GM12878 (cell line): ENCODE data around the gene VRTN. TPM values are rescaled to one million over a fixed set of nuclear protein-coding genes. Genes with fewer than 3 reads are reported as not detected.

Experiments
- ATAC-seq: fragments of 200-7000 bp; cut with Tn5 transposase; 3 replicates; pipeline ENCODE4 v1.9.1; 2020; ENCODE audit warnings: mild to moderate bottlenecking, moderate library complexity
- BruUV-seq: library from RNA; stranded (reverse); fragments of 400-500 nt; replicated peaks from 2 replicates; lab custom pipeline; 2021; lab: Mats Ljungman, UMichigan
- CTCF ChIA-PET: fragments of 300-600 bp; sonication (Branson Sonifier 250); formaldehyde crosslinking; extraction: SDS; loops from one replicate; lab custom pipeline; 2021; ENCODE audit warnings: inconsistent platforms; lab: Yijun Ruan, JAX
- POLR2A ChIA-PET: fragments of 350-600 bp; formaldehyde crosslinking; extraction: SDS; loops from one replicate; lab custom pipeline; 2021; ENCODE audit warnings: inconsistent platforms; lab: Charles Lee
- RAD21 ChIA-PET: fragments of 300-600 bp; sonication (Branson Sonifier 250); formaldehyde crosslinking; loops from one replicate; lab custom pipeline; 2023; ENCODE audit warnings: antibody characterized with exemption; ENCODE audit not compliant: unreplicated experiment; lab: Charles Lee
- SMC1A ChIA-PET: fragments of 300-600 bp; sonication (Branson Sonifier 250); formaldehyde crosslinking; loops from one replicate; lab custom pipeline; 2023; ENCODE audit not compliant: unreplicated experiment, uncharacterized antibody; lab: Charles Lee
- DNase-seq: peaks from one replicate; pipeline ENCODE4 v3.0.0-alpha.2; 2011; ENCODE audit warnings: low read depth, low spot score
- FAIRE-seq: peaks from 3 replicates; lab custom pipeline; 2011; peaks lifted over from hg19 to GRCh38; lab: Jason Lieb, UNC
- H2AFZ ChIP-seq: 2 replicates; pipeline ENCODE4 v1.6.0; 2011; ENCODE audit warnings: low read depth, low read length, control low read depth; ENCODE audit not compliant: control insufficient read depth
- H3K27ac ChIP-seq: 2 replicates; pipeline ENCODE4 v1.5.1; 2011; ENCODE audit warnings: control low read depth; ENCODE audit not compliant: control insufficient read depth, insufficient read depth
- H3K27me3 ChIP-seq, 2 experiments: replicated peaks in 1 of 2; 2 replicates each; pipeline versions ENCODE4 v1.6.0 to v1.6.1; 2011; ENCODE audit warnings: low read length in 1 of 2; ENCODE audit not compliant: control insufficient read depth in 2 of 2, insufficient read depth in 2 of 2
- H3K36me3 ChIP-seq, 2 experiments: 2 replicates each; pipeline ENCODE4 v1.5.1; 2011; ENCODE audit warnings: low read length in 1 of 2; ENCODE audit not compliant: control insufficient read depth in 2 of 2, insufficient read depth in 2 of 2
- H3K4me1 ChIP-seq: 2 replicates; pipeline ENCODE4 v1.6.1; 2011; ENCODE audit warnings: mild to moderate bottlenecking, low read length, moderate library complexity, mixed read lengths; ENCODE audit not compliant: control insufficient read depth, insufficient read depth
- H3K4me2 ChIP-seq: 2 replicates; pipeline ENCODE4 v1.6.0; 2011; ENCODE audit warnings: control low read depth; ENCODE audit not compliant: control insufficient read depth, insufficient read depth
- H3K4me3 ChIP-seq: fragments of 200-600 bp; sonication (generic); 2 replicates; pipeline ENCODE4 v1.5.1; 2016
- H3K79me2 ChIP-seq: 2 replicates; pipeline ENCODE4 v1.6.0; 2011; ENCODE audit warnings: low read length; ENCODE audit not compliant: control insufficient read depth, insufficient read depth
- H3K9ac ChIP-seq: 2 replicates; pipeline ENCODE4 v1.8.0; 2011; ENCODE audit warnings: low read length, control low read depth, mixed read lengths; ENCODE audit not compliant: control insufficient read depth, insufficient read depth
- H3K9me3 ChIP-seq: replicated peaks from 3 replicates; pipeline ENCODE4 v1.5.1; 2011; ENCODE audit warnings: mild to moderate bottlenecking, low read length; ENCODE audit not compliant: control insufficient read depth, insufficient read depth
- H4K20me1 ChIP-seq: 2 replicates; pipeline ENCODE4 v1.6.0; 2011; ENCODE audit not compliant: control insufficient read depth, insufficient read depth
- ASH2L ChIP-seq: fragments of 300-600, 200-600 bp; sonication (generic); IDR thresholded peaks from 2 replicates; pipeline ENCODE4 v1.6.1; 2017; ENCODE audit warnings: low read depth, mild to moderate bottlenecking, borderline replicate concordance
- CBX3 ChIP-seq: fragments of 200-600 bp; sonication (generic); IDR thresholded peaks from 2 replicates; pipeline ENCODE4 v1.6.1; 2016; ENCODE audit warnings: low read depth, borderline replicate concordance
- HSF1 ChIP-seq: fragments of 150-350 bp; IDR thresholded peaks from 2 replicates; pipeline ENCODE4 v1.6.1; 2014; ENCODE audit warnings: mild to moderate bottlenecking, low read depth, low read length
- MEF2A ChIP-seq: IDR thresholded peaks from 2 replicates; pipeline ENCODE4 v1.6.1; 2011; ENCODE audit warnings: low read depth, mild to moderate bottlenecking, low read length, moderate library complexity; ENCODE audit not compliant: insufficient read depth
- MTA3 ChIP-seq: IDR thresholded peaks from 2 replicates; pipeline ENCODE4 v1.6.1; 2012; ENCODE audit warnings: low read length, inconsistent platforms, borderline replicate concordance
- MYC ChIP-seq: IDR thresholded peaks from 2 replicates; pipeline ENCODE4 v1.6.1; 2011; ENCODE audit warnings: mild to moderate bottlenecking, low read length, moderate library complexity, inconsistent platforms; ENCODE audit not compliant: insufficient read depth, insufficient replicate concordance, insufficient read length, severe bottlenecking
- POLR2A ChIP-seq: IDR thresholded peaks from 2 replicates; pipeline ENCODE4 v1.6.1; 2011; ENCODE audit warnings: low read depth, mild to moderate bottlenecking, low read length
- POLR2AphosphoS5 ChIP-seq: IDR thresholded peaks from 2 replicates; pipeline ENCODE4 v1.6.1; 2011; ENCODE audit warnings: mild to moderate bottlenecking, low read length, inconsistent platforms
- RUNX3 ChIP-seq: IDR thresholded peaks from 2 replicates; pipeline ENCODE4 v1.6.1; 2012; ENCODE audit warnings: low read length, inconsistent platforms
- TAF1 ChIP-seq: IDR thresholded peaks from 2 replicates; pipeline ENCODE4 v1.6.1; 2011; ENCODE audit warnings: mild to moderate bottlenecking, low read depth, low read length, borderline replicate concordance
- TCF7 ChIP-seq: IDR thresholded peaks from 2 replicates; pipeline ENCODE4 v1.6.1; 2014; ENCODE audit warnings: antibody characterized with exemption, borderline replicate concordance
- YBX1 ChIP-seq: fragments of 450-650 bp; IDR thresholded peaks from 2 replicates; pipeline ENCODE4 v1.6.1; 2016; ENCODE audit warnings: antibody characterized with exemption
- WGBS: methylation state at CpG from one replicate; pipeline ENCODE4 v1.1.6; 2016; ENCODE audit warnings: low lambda C conversion rate; ENCODE audit not compliant: insufficient replicate concordance, insufficient coverage; ENCODE audit errors: missing lambda C conversion rate; 5-methylcytosine and 5-hydroxymethylcytosine counted together
- in situ Hi-C: fragments of 300-500 bp; cut with MboI; formaldehyde crosslinking; loops from 9 replicates; pipeline ENCODE4 v1.14.3; 2018; ENCODE audit warnings: mixed read lengths
- intact Hi-C: fragments of 100-400 bp; cut with micrococcal nuclease; formaldehyde crosslinking; loops from one replicate; pipeline ENCODE4 v1.14.2; 2022; ENCODE audit not compliant: unreplicated experiment
- polyA plus RNA-seq, 11 experiments: library from polyadenylated mRNA; depleted of rRNA in 4 of 11; unstranded in 6 of 11; stranded (reverse) in 5 of 11; fragments of >200 nt; fragmentation: Nextera tagmentation in 4 of 11; fragmentation: Illumina TruSeq in 1 of 11; extraction: Ambion mirVana in 4 of 11; extraction: Trizol in 1 of 11; gene quantifications; 1 replicate in 1 of 11; 2 replicates in 10 of 11; pipeline versions ENCODE4 v1.2.1 to v1.2.3, GENCODE V29; 2011 to 2016; ENCODE audit warnings: inconsistent platforms in 2 of 11, missing spikeins in 2 of 11, low read depth in 1 of 11
- total RNA-seq, 4 experiments: library from RNA; depleted of rRNA in 3 of 4; stranded (reverse); fragments of >200 nt in 3 of 4; fragmentation: Illumina TruSeq in 1 of 4; extraction: Trizol in 1 of 4; gene quantifications; 2 replicates each; pipeline versions ENCODE4 v1.2.1 to v1.2.3, GENCODE V29; 2013 to 2021

Gene VRTN
- total and polyA plus RNA-seq, 10 of the 15 experiments (the other 5 are each of a cell fraction or from before 2014, with no cell fraction given), result 0.31 TPM; not detected in 9

- CTCF ChIA-PET, result interaction anchor here (0.6 kb wide), 1 partner anchor 169 kb away, joined by 4 read pairs; no protein-coding TSS in a partner anchor
Measured at GRCh38 chr14:74382231-74382630, 34.0 kb downstream of the VRTN start.

More at GRCh38 chr14:74382231-74382630, 34.0 kb downstream of the VRTN start:
- FAIRE-seq (no peak), ATAC-seq (no peak), DNase-seq (no peak)
- ChIA-PET SMC1A (no interaction called here), RAD21 (interaction anchor here (0.6 kb wide), 1 partner anchor 46 kb away, joined by 3 read pairs; no protein-coding TSS in a partner anchor), POLR2A (interaction anchor here (0.6 to 0.7 kb wide), 2 partner anchors 24 to 291 kb away, joined by 3 to 4 read pairs; no protein-coding TSS in a partner anchor)
- TF ChIP-seq YBX1 (no peak), TAF1 (no peak), TCF7 (no peak), ASH2L (no peak), POLR2AphosphoS5 (no peak), MTA3 (no peak), HSF1 (no peak), CBX3 (no peak), MYC (no peak), POLR2A (no peak), RUNX3 (no peak), MEF2A (no peak)
- BruUV-seq, result no TSS peak
- no peaks in the 10 kb centered on the region for H3K4me1 ChIP-seq
- no peak overlapping the region for H3K4me2 ChIP-seq
- intact Hi-C loops (no loop called here), in situ Hi-C loops (no loop called here)
- H3K9me3 ChIP-seq, result no peaks in the 10 kb centered on the region
- no peak overlapping the region for H3K4me3 ChIP-seq
- no peaks in the 10 kb centered on the region for H3K36me3 ChIP-seq
- no peaks in the 10 kb centered on the region for H4K20me1 ChIP-seq
- H3K9ac ChIP-seq, result no peak overlapping the region
- H3K27me3 ChIP-seq, result peaks cover 0 to 3% of the 10 kb centered on the region in 2 experiments; a peak in 1 of 4 replicates
- H3K79me2 ChIP-seq, result no peaks in the 10 kb centered on the region
- H2AFZ ChIP-seq, result no peak overlapping the region
- H3K27ac ChIP-seq, result no peak overlapping the region
- 47% methylated on average over 3 of the region's 4 CpGs for WGBS
